ENCODE data around the gene U2SURP.
"Not testable (repeated sequence)": the region's sequence is repeated elsewhere in the genome, so short reads cannot be mapped to it uniquely, and the experiment has no call there.

U2SURP gene

GRCh38 chr3:143024351-143024960 is 23.1 kb downstream of the U2SURP start:
- no peak for DNase-seq

- DNase-seq = no peak
Measured at GRCh38 chr3:143031327-143031726, 30.0 kb downstream of the U2SURP start.

GRCh38 chr3:143031796-143032387 is 30.5 kb downstream of the U2SURP start:
- not testable (repeated sequence) for DNase-seq

GRCh38 chr3:143035466-143036211 is 34.3 kb downstream of the U2SURP start:
- DNase-seq = no peak

- DNase-seq = no peak
Measured at GRCh38 chr3:143036557-143036956, 35.2 kb downstream of the U2SURP start.

GRCh38 chr3:143037867-143038266 is 36.5 kb downstream of the U2SURP start:
- no peak for DNase-seq

GRCh38 chr3:143040261-143040879 is 39.0 kb downstream of the U2SURP start:
- DNase-seq = no peak

- no peak for DNase-seq
Measured at GRCh38 chr3:143041903-143042302, 40.5 kb downstream of the U2SURP start.

GRCh38 chr3:143045639-143046038 is 44.3 kb downstream of the U2SURP start:
- no peak for DNase-seq

- DNase-seq = not testable (repeated sequence)
Measured at GRCh38 chr3:143046075-143046474, 44.7 kb downstream of the U2SURP start.

GRCh38 chr3:143054011-143054410 is 52.6 kb downstream of the U2SURP start:
- DNase-seq = no peak

GRCh38 chr3:143056372-143056771 is 55.0 kb downstream of the U2SURP start:
- no peak for DNase-seq

- no peak for DNase-seq
Measured at GRCh38 chr3:143060906-143061305, 59.5 kb downstream of the U2SURP start.

GRCh38 chr3:143063018-143063417 is 61.6 kb downstream of the U2SURP start:
- no peak for DNase-seq

GRCh38 chr3:143064777-143065176 is 63.4 kb downstream of the U2SURP start:
- no peak for DNase-seq

- no peak for DNase-seq
Measured at GRCh38 chr3:143065364-143065763, 64.0 kb downstream of the U2SURP start.

GRCh38 chr3:143066033-143066432 is 64.7 kb downstream of the U2SURP start:
- no peak for DNase-seq

- no peak for DNase-seq
Measured at GRCh38 chr3:143067201-143067600, 65.8 kb downstream of the U2SURP start.

GRCh38 chr3:143068059-143068458 is 66.7 kb downstream of the U2SURP start:
- DNase-seq = no peak

- DNase-seq = no peak
Measured at GRCh38 chr3:143070977-143071551, 69.7 kb downstream of the U2SURP start.

GRCh38 chr3:143071776-143072175 is 70.4 kb downstream of the U2SURP start:
- no peak for DNase-seq

- not testable (repeated sequence) for DNase-seq
Measured at GRCh38 chr3:143072298-143073020, 71.1 kb downstream of the U2SURP start.

GRCh38 chr3:143073541-143073940 is 72.2 kb downstream of the U2SURP start:
- DNase-seq = not testable (repeated sequence)

Data from NCI-H510A treated with DMSO at 0.1 percent for 48 hours (cell line).